Fibroblast of skin of back (primary cell): ENCODE measurements around the gene VSNL1.
"Not testable (repeated sequence)": the region's sequence is repeated elsewhere in the genome, so short reads cannot be mapped to it uniquely, and the experiment has no call there.

ENCODE experiments used
- DNase-seq: peaks from one replicate; pipeline ENCODE4 v3.0.0-alpha.2; 2013

Gene VSNL1

DNA sequence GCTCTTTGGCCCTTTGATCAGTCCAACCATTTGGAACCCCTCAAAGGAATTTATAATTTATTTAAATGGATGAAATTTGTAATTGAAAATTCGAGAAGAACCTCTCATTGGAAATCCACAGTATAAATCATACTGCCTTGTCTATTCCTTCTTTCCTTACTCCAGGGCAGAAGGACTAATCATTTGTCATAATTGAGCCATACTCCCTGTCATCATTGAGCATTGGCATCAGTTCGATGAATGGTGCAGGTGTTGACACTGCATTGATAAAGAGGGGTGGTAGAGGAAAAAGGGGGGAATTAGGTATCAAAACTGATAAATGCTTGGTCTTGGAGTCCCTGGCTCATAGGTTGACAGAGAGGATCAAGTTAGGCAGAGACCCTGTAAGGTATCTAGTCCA lies 2.0 kb downstream of the VSNL1 start:
- DNase-seq = no peak

DNA sequence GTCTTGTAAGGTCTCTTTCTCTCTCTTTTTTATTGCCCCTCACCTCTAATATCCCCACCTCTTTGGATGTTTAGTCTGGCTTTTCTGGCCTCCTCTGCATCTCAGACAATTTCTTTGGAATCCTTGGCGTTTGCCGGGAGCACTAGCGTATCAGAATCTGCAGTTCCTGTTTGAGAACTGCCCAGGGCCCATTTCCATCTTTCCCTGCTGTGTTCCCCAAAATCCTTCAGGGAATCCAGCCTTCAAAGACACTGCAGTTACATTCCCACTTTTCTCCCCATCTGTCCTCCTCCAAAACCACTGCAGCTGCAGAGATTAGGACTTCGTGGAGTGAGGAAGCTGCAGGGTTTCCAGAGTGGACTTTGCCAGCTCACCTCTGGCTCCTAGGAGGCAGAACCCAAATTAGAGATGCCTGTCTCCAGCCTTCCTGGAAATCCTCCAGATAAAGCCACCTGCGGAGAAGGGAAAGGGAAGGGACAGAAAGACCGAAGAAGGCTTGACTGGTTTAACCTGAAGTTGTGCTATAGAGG lies 2.7 kb downstream of the VSNL1 start:
- DNase-seq = no peak

DNA sequence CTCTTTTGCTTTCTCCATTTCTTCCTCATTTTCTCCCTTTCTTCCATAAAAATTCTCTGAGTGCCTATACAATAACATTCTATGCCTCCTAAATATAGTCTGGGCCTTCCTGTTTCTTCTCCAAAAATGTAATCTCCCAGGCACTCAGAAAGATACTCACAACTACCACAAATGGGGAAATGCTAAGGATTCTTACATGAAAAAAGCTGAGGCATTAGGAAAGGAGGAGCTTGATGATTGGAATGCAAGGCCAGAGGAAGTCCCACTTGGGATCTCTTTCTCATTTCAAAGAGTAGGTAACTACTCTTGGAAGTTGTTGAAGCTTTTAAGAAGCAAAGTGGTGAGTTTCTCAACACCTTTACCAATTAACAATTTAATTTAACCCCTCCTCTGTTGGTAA lies 3.4 kb downstream of the VSNL1 start:
- DNase-seq = peak; percentile 73

DNA sequence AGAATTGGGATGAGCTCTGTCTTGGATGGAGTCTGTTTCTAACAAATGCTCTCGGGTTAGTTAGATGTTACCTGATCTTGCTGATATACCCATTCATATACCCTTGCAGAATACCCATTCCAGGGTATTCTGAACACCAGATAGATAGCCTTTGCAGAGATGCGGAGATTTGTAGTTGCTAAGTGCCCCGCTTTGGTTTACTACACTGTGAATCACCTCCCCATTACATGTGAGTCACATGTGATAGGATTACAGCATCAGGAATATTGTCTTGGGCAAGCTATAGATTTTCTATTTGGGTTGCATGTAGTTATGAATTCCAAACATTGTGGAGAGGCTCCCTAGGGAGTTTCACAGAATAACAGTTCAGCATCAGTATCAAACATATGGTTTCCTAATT lies 3.8 kb downstream of the VSNL1 start:
- DNase-seq = peak; percentile 86

DNA sequence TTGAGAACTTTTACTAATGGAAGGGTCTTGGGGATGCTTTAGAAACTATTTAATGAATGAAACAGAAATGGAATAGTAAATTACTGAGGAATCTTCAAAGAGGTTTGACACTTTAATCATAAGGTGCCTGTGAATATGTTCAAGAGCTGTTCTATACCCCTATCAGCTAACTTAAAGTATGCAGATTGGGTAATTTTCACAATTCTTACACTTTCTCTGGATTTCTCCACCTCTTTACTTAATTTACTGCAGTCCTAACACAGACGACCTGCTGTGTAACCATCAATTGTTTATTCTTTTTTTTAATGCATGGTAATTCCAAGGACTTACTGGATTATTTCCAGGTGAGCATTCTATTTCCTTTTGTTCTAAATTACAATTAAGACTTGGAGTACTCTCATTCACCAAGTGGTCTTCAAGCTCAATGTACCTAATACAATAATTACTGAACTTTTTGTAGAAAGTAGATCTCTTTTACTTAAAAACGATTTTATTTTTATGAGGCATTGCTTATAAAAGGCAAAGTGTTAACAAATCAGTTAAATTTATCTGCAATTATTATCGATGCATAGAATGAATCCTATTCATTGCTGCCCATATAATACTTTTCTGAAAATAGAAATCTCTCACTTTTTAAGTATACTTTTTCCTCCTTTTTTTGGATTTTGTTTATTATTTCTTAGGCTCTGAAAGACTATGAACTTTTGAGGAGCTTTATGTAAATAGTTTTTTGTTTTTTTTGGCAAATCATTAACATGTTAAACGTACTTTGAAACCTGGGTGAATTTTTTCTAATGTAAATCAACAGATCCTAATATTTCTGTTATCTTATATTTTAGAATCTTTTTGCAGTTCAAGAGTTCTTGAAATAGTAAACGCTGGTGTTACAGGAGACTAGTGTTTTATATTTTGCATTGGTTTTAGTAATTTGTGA lies 5.5 kb downstream of the VSNL1 start:
- no peak for DNase-seq

DNA sequence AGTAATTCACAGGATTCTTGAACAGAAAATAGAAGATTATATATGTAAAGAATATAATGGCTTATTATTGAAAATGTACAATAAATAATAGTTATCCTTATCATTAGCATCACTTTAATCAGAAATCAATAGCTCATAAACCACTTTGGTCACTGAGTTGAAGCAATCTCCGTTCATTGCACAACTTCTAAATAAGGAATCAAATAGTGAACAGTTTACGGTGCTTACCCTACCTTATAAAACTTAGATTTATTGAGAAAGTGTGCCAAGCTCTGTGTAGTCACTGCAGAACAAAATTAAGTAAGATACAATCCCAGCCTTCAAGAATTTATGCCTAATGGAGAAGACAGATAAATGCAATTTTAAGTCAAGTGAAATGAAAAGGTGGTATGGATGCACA lies 6.7 kb downstream of the VSNL1 start:
- no peak for DNase-seq

DNA sequence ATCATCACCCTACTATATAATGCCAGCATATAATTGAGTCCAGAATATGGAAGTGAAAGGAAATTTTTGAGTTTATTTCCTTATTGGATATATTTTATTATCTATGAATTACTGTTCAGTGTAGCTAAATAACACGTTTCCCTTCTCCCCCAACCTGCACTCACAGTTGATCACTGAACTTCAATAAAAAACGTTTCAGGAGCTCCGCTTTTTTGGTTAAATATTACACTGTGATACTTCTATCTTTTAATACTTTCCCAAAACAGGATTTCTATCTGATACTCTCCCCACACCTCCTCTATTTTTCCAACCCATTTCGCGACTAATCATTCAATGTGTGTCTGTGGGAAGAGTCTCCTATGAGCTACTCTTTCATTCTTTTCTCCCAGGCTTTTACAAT lies 7.2 kb downstream of the VSNL1 start:
- DNase-seq = no peak

DNA sequence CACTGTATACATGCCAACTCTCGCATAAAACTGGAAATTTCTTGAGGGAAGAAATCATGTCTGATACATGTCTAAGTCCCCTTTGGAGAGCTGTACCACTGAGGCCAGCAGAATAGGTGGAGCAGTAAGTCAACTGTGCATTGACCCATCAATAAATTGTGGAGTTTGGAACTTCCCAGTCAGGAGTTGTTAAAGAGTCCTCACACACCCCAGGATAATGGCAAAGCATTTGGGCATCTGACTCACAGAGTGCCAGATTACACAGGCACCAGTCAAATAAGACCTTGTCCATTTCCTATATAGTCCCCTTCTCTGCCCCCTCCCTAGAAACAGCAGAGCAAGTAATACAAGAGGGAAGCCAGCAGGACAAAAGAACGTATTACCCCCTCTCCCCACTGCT lies 10.4 kb downstream of the VSNL1 start:
- DNase-seq = no peak

DNA sequence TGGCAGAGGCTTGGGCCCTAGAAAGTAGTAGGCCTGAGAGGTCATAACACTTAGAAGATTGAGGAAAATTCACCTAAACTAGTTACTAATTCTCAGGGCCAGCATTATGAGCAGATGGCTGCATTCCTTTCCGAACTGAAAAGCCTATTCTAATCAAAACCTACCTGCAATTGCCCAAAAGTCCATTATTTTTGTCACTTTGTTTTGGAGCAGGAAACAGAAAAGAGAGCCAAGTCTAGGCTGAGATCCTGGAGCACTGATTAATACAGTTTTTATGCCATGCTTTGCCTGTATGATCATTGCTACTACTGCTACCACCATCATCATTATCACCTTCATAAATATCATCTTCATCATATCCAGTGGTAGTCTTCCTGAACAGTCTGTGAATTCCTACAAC lies 14.7 kb downstream of the VSNL1 start:
- no peak for DNase-seq

DNA sequence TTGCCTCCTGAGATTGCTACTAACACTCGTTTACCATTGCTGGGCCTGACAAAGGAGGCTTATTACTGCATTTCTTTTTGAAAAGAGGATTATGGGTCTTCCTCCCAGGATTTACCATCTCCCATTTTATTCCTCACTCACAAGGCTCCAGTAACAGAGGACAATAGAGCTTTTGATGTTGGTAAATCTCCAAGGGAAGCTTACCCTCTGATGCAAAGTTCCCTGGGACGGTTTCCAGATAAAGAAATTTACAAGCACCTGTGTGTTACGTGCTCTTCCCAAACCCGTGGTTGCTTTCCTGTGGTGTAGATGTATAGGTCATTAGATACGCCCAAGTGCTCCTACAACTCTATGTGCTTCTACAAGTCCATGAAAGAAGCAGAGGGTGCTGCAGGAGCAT lies 17.1 kb downstream of the VSNL1 start:
- DNase-seq = no peak

DNA sequence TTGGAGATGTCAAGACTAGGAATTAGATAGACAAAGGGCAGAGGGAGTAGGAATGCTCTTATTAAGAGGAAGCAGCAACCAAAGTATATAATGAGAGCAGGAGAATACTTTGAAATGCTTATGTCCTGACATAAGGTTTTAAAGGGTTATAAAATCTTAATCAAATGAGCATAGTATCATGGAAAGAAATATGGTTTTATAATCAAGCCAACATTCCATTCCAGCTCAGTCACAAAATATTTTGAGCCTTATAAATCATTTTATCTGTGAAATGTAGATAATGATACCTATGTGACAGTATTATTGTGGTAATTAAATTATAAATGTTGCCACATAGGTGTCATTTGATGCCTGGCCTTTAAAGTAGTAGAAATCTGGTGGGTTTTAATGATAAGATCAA lies 17.6 kb downstream of the VSNL1 start:
- no peak for DNase-seq

DNA sequence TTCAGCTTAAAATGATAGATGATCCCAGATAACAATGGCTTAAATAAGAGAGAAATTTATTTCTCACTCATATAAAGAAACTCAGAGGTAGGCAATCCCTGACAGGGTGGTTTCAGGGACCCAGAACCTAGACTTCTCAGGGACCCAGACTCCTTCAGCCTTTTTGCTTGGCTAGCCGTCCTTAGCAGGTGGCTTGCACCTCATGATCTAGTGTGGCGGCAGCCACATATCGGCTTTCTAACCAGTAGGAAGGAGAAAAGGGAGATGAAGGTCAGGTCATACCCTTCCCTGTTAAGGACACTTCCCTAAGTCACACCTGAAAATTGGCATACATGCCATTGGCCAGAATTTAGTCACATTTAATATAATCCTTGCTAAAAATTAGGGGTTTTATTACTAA lies 18.4 kb downstream of the VSNL1 start:
- no peak for DNase-seq

DNA sequence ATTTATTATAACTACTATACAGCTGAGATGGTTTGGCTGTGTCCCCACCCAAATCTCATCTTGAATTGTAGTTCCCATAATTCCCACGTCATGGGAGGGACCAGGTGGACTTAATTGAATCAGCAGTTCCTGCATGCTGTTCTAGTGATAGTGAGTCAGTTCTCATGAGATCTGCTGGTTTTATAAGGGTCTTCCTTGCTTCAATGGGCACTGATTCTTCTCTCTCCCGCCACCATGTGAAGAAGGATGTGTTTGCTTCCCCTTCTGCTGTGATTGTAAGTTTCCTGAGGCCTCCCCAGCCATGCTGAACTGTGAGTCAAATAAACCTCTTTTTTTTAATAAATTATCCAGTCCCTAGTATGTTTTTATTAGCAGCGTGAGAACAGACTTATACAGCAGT lies 25.2 kb downstream of the VSNL1 start:
- not testable (repeated sequence) for DNase-seq

DNA sequence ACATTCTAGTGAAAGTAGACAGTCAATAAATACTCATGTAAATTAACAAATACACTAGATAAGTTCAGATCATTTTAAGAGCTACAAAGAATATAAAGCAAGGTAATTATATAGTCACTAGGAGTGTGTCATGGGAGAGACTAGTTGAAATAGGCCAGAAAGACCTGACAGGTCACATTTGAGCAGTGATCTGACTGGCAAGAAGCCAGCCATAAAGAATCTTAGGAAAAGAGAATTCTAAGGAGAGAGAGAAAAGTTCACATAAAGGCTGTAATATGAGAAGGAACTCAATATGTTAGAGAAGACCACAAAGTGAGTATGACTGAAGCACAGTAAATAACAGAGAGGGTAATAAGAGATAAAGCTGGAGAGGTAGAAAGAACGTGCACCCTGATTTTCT lies 31.2 kb downstream of the VSNL1 start:
- DNase-seq = no peak

DNA sequence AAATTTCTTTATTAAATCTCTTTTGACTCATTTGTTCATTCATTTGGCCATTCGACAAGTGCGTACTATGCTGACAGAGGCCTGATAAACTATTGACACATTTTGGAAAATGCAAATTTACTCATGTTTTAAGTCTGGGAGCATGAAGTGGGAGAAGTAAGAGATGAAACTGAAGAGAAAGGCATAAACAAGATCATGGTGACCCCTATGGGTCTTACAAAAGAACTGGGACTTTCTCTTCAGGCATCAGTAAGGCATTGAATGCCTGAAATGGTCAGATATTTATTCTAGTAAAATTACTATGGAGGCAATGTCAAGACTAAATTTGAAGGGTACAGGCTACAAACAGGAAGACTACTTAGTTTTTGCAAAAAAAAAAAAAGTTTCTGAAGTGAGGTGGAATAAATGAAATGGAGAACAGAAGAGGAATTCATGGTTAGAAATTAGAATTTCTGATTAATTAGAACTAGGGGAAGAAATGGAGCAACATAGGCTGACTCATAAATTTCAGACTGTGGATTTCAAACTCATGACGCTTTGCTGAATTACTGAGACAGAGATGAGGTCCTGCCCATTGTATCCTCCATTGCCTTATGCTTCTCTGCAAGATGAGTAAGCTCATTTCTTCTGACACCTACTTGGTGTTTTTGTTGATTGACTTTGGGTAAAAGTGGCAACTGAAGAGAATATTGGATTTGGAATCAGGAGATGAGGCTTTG lies 32.7 kb downstream of the VSNL1 start:
- DNase-seq = peak; percentile 12

DNA sequence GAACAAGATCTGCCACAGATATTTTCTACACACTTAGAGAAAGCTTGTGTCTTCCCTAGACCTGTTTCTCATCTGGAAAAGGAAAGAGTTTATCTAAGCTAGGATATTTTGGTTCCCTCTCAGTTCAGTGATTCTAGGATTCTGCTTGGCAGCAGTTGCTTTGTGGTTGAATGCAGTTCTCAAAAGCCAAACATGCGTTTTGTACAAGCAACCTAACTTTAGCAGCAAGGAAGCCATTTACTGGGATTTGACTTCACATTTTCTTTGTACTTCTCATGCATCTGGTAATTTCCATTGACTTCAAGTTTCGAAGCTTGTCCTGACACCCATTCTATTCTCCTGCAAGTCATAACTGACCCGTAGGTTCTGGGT lies 33.3 kb downstream of the VSNL1 start:
- no peak for DNase-seq

DNA sequence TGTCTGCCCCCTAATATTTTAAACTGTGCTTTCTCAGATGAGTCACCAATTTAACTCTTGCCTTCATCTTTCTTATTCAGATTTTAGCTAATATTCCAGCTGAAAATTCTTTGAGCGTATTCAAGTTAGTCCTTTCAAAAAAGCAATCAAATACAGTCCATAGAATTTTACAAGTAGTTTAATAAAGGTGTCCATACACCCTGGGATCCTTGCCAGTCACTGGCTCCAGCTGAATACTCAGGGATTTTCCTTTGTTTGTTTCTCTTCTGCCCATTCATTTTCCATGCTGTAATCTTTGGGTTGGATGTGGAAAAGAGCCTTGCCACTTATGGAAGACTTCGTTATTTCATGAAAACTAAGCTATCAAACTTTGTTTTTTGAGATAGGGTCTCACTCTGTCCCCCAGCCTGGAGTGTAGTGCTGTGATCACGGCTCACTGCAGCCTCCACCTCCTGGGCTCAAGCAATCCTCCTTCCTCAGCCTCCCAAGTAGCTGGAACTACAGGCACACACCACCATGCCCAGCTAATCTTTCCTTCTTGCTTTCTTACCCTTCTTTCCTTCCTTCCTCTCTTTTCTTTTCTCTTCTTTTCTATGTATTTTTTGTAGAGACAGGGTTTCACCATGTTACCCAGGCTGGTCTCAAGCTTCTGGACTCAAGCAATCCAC lies 34.0 kb downstream of the VSNL1 start:
- DNase-seq = no peak

DNA sequence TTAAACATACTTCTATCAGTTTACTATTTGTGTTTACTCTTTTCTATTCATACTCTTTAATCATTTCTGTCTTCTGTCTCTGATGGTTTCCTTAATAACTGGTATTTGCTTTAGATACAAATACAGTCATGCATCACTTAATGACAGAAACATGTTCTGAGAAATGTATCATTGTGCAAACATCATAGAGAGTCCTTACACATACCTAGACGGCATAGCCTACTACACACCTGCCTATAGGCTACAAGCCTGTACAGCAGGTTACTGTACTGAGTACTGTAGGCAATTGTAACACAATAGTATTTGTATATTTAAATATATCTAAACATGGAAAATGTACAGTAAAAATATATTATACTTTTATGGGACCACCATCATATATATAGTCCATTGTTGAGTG lies 36.3 kb downstream of the VSNL1 start:
- DNase-seq = no peak

DNA sequence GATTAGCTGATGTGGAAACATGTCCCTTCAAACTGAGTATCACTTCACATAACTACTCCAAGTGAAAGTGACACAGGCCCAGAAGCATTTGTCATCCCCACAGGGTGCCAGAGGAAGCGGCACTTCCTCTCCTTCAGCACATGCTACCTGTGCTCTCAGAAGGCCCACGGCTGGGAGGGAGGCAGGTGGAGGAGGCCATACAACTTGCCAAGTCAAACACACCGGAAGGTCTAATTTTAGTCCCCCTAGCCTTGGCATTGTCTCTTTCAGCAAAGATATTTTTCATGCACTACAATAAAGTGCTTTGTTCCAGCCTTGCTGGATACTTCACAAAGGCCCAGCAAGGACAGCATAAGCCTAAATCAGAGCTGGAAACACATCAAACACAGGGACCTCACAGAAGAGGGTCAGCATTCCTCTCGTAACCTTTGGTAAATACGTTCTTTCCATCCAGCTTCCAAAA lies 38.0 kb downstream of the VSNL1 start:
- no peak for DNase-seq

DNA sequence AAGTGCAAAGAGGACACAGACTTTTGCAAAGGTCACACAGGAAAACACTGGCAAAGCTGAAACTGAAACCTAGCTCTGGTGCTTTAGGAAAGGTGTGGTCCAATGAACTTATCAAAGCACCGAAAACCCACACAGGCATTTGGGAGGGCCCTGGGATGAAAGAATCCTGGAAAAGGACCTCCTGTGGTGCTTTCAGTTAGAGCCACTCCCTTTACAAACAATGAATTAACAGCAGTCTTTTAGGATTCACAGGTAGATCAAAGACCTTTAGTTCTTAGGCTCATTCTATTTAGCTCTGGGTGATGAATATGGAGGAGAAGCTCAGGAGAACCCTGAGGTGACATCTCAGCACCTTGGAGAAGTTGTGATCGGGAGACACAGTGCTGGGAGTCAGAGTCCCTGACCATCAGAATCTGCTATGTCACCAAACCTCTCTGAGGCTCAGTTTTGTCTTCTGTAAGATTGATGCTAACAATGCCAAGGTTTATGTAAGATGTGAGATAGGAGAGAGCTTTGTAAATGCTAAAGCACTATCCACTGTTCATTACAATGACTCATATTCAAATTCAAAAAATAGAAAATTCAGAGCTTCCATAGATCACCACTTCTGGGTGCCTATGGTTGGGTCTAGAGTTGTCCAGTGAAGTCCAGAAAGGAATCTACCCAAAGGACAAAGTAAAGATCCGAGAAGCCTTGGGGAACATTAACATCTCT lies 39.3 kb downstream of the VSNL1 start:
- no peak for DNase-seq

DNA sequence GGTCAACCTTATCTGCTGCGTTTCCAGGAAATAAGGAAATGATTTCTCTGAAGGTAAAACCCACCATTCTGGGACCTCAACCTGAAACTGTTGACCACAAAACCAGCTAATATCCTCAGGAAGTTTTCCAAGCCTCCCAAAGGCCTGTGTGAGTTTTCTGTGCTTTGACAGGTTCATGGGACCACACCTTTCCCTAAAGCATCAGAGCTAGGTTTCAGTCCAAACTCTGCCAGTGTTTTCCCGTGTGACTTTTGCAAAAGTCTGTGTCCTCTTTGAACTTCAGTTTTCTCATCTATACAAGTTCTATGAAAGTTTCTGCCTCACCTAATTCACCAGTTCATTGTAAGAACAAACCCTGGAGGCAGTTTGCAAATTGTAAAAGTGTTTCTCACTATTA lies 39.8 kb downstream of the VSNL1 start:
- DNase-seq = no peak

DNA sequence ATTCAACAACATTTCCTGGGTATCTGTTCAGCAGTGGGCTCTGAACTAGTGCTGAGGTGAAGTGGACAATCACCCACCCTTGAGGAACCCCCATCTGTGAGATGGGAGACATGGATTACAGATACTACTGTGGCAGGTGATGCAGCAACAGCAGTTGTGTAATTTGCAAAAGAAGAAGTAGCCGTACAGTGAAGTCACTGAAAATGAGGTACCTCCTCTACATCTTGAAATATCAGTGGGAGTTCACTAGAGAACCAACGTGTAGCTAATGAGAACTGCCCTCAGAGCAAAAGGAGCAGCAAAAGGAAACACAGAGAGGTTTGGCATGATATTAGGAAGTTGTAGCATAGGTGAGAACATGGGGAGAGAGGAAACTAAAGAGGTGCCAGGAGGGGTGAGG lies 41.3 kb downstream of the VSNL1 start:
- DNase-seq = no peak

DNA sequence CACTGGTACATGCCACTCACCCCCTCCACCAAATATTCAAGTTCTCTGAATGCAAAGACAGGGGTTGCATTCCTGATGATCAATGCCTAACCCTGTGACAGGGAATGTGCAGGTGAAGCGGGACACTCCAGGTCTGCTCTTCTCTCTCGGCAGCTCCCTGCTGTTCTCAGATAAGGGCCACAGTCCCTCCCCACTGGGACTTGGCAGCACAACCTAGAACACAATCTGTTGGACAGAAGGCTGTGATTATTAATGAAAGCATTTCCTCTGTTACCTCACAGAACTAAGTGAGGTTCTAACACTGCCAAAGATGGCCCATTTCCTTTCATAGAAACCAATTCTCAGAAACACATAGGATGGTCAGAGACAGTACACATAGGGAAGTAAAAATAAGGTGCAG lies 42.7 kb downstream of the VSNL1 start:
- no peak for DNase-seq
